Measurements from ENCODE around the gene AGMAT. TPM values are rescaled to one million over a fixed set of nuclear protein-coding genes. Genes with fewer than 3 reads are reported as not detected.
A peak's percentile ranks its signal among the peaks of the same experiment; 100 is the strongest.

The AGMAT gene, protein sequence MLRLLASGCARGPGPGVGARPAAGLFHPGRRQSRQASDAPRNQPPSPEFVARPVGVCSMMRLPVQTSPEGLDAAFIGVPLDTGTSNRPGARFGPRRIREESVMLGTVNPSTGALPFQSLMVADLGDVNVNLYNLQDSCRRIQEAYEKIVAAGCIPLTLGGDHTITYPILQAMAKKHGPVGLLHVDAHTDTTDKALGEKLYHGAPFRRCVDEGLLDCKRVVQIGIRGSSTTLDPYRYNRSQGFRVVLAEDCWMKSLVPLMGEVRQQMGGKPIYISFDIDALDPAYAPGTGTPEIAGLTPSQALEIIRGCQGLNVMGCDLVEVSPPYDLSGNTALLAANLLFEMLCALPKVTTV
- 0.16 to 0.31 TPM (median 0.25 TPM) in 3 replicates for total RNA-seq

DNA sequence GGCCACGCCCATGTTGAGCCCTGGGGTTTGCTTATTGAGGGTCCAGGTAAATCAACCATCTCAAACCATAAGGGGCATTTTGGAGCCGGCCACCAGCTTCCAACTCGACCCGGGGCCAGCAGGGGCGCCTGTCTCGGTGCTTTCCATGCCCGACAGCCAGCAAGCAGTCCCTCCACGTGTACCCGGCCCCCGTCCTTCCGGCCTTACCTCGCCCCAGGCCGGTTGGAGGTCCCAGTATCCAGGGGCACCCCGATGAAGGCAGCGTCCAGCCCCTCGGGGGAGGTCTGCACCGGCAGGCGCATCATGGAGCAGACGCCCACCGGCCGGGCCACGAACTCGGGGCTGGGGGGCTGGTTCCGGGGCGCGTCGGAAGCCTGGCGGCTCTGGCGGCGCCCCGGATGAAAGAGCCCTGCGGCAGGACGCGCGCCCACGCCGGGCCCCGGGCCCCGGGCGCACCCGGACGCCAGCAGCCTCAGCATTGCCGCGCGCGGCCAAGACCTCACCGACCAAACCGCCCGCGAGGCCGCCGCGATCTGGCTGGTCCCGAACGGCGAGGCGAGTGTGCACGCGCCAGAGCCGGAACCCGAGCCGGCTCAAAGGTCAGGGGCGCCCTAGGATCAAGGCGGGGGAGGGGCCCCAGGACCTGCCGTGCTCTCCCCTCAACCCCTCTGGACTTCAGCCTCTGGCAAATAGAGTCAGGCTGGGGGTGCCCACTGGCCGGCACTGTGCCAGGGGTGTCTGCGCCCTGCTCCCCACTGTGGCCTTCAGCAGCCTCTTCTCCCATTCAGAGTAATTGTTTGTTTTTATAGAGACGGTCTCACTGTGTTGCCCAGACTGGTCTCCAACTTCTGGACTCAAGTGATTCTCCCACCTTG, at the start of gene AGMAT:
Gene AGMAT (minus strand): TSS at position 563 of the 875 bp plus-strand sequence. CDS start 84 bp downstream, at position 479.
- peak in 1 of 2 experiments; percentile 48 for DNase-seq (ENCODE audit: low spot score in 2 of 2, unreplicated experiment in 2 of 2)
- Mint-ChIP-seq H3K36me3 (no peaks in the 10 kb centered on the region), H3K4me1 (no peaks in the 10 kb centered on the region), H3K4me3 (peak within 1 kb of the TSS; percentile 65), H3K27me3 (ENCODE audit: low read depth) (peaks cover 4% of the 10 kb centered on the region), H3K27ac (no peak within 1 kb of the TSS), H3K9me3 (no peaks in the 10 kb centered on the region)
- TF ChIP-seq, protein P1, sequence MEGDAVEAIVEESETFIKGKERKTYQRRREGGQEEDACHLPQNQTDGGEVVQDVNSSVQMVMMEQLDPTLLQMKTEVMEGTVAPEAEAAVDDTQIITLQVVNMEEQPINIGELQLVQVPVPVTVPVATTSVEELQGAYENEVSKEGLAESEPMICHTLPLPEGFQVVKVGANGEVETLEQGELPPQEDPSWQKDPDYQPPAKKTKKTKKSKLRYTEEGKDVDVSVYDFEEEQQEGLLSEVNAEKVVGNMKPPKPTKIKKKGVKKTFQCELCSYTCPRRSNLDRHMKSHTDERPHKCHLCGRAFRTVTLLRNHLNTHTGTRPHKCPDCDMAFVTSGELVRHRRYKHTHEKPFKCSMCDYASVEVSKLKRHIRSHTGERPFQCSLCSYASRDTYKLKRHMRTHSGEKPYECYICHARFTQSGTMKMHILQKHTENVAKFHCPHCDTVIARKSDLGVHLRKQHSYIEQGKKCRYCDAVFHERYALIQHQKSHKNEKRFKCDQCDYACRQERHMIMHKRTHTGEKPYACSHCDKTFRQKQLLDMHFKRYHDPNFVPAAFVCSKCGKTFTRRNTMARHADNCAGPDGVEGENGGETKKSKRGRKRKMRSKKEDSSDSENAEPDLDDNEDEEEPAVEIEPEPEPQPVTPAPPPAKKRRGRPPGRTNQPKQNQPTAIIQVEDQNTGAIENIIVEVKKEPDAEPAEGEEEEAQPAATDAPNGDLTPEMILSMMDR (IDR thresholded peaks at IDR 0.05; ENCODE audit: unreplicated experiment), result no peak

DNA sequence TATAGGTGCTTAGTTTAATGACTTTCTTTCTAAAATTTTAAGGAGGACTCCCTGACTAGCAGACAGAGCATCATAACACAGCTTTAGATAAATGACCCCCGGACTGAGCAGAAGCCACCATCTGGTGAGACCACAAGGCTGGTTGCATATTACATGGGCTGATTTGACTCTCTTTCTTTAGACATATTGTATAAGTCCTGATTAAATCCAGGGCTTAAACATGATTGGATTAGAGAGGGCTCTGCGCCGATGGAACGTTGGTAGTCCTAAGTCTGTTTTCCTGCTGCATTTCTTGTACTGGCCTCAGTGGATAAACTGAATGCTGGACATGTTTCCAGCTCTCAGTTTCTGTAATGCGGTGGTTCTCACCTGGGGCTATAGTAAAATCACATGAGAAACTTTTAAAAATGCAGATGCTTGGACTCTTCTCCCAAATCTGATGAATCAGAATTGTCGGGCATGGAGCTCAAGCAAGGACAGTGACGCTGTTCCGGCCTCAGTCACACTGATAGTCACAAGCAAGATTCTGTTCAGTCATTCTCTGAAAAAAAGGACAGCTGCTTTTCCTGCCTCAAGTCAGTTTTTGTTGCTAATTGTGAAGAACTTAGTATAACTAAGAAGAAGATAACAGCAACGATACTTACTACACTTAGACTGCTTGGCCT, 49.0 kb upstream of the AGMAT start:
- Mint-ChIP-seq H3K4me3 (no peak overlapping the region), H3K9me3 (no peaks in the 10 kb centered on the region), H3K27ac (no peak overlapping the region), H3K27me3 (ENCODE audit: low read depth) (no peaks in the 10 kb centered on the region), H3K4me1 (no peaks in the 10 kb centered on the region), H3K36me3 (peaks cover 55% of the 10 kb centered on the region)
- TF ChIP-seq, protein P1 (IDR thresholded peaks at IDR 0.05; ENCODE audit: unreplicated experiment), result no peak
- DNase-seq (ENCODE audit: low spot score in 2 of 2, unreplicated experiment in 2 of 2), result no peak

DNA sequence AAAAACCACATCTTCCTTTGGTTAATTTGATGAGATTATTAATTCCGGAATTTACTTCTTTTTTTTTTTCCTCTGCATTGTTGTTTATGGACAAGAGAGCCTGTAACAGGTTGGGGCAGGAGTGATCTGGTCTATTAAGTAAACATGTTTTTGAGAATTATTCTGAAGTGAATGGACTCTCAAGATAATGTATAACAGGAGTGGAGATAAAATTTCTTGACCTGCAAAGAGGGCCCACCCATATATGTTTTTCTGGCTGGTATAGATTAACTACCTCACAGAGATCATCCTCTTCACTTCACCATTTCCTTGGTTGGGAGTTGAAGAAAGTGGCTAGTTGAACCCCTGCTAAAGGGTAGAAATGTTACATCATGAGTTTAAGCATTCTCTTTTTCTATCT, 43.2 kb upstream of the AGMAT start:
- no peaks in the 10 kb centered on the region for H3K27me3 Mint-ChIP-seq (ENCODE audit: low read depth)
- no peak overlapping the region for H3K4me3 Mint-ChIP-seq
- DNase-seq (ENCODE audit: low spot score in 2 of 2, unreplicated experiment in 2 of 2), result no peak
- H3K36me3 Mint-ChIP-seq, result peaks cover 29% of the 10 kb centered on the region
- peak overlapping the region; percentile 69 for H3K27ac Mint-ChIP-seq
- no peaks in the 10 kb centered on the region for H3K9me3 Mint-ChIP-seq
- peaks cover 18% of the 10 kb centered on the region for H3K4me1 Mint-ChIP-seq
- TF ChIP-seq, protein P1 (IDR thresholded peaks at IDR 0.05; ENCODE audit: unreplicated experiment), result no peak

DNA sequence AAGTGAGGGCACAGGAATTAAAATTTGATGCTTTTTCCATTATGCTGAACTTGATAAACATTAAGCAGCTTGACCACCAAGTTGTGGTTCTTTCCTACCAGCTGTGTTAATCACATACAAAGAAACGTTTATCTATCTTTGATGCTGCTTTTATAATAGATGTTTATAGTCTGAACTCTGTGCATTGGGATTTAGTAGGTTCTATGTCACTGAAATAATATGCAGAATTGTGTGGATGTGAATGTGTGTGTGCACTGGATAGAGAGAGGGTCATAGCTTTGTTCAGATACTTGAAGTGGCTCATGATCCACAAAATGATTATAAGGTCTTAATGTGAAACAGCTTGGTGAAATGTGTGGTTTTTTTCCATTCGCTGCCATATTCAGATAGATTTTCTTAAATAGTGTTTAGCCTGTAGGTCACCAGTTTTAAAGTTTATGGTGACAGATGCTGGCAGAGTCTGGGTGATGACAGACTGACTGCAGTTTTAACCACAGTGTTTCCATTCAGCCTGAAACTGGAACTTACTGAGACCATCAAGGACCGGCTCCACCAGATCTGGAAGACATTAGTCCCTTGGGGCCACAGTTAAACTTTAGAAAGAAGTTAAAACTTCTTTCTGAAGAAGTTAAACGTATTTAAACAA, 42.6 kb upstream of the AGMAT start:
- Mint-ChIP-seq H3K4me1 (peaks cover 22% of the 10 kb centered on the region), H3K27me3 (ENCODE audit: low read depth) (no peaks in the 10 kb centered on the region), H3K27ac (peak overlapping the region; percentile 69), H3K36me3 (peaks cover 29% of the 10 kb centered on the region), H3K4me3 (no peak overlapping the region), H3K9me3 (no peaks in the 10 kb centered on the region)
- TF ChIP-seq, protein P1 (IDR thresholded peaks at IDR 0.05; ENCODE audit: unreplicated experiment), result no peak
- DNase-seq (ENCODE audit: low spot score in 2 of 2, unreplicated experiment in 2 of 2), result no peak

DNA sequence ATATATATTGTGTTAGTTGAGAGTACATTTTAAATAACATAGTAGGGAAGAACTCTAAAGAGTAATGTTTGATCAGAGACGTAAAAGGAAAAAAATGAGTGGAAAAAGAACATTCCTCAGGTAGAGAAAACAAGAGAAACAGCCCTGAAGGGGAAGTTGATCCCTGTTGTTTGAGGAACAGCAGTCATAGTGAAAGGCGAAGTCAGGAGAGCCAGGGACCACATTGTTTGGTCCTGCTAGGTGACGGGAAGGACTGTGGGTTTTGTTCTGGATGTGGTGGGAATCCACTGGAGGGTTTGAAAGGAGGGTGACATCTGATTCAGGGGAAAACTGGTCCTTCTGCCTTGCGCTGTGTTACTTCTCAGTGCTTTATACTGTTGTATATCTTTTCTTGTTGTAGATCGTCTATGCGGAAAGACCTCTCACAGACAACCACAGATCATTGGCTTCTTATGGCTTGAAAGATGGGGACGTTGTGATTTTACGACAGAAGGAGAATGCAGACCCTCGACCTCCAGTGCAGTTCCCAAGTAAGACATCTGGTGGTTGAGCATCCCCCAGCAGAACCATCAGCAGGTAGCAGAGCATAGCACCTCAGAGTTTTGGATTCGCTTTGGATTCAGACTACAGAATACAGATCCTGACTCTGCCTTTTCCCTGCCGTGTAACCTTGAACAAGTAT, 41.6 kb upstream of the AGMAT start:
- peaks cover 24% of the 10 kb centered on the region for H3K36me3 Mint-ChIP-seq
- H3K27ac Mint-ChIP-seq, result peak overlapping the region; percentile 35
- no peaks in the 10 kb centered on the region for H3K9me3 Mint-ChIP-seq
- H3K4me1 Mint-ChIP-seq, result peaks cover 28% of the 10 kb centered on the region
- no peaks in the 10 kb centered on the region for H3K27me3 Mint-ChIP-seq (ENCODE audit: low read depth)
- H3K4me3 Mint-ChIP-seq, result no peak overlapping the region
- TF ChIP-seq, protein P1 (IDR thresholded peaks at IDR 0.05; ENCODE audit: unreplicated experiment), result no peak
- DNase-seq (ENCODE audit: low spot score in 2 of 2, unreplicated experiment in 2 of 2), result no peak

All from mesothelial cell of epicardium (in vitro differentiated cells).